ENCODE measurements around the gene KCNT2.

KCNT2 gene

DNA sequence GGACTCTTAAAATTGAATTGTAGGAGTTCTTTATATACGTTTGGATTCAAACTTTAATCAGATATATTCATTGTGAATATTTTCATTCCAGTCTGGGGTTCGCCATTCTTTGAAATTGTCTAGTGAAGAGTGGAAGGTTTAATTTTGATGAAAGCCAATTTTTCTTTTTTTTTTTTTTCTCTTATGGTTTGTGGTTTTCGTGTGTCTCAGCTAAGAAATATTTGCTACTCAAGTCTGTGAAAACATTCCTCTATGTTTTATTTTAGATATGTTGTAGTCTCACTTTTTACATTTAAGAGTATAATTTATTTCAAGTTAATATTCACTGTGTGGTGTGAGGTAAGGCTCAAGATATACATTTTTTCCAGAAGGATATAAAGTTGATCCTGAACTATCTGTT lies 220.5 kb downstream of the KCNT2 start:
- no peak for FAIRE-seq

GRCh38 chr1:196385109-196385508 lies 223.1 kb downstream of the KCNT2 start:
- no peak for FAIRE-seq

GRCh38 chr1:196382383-196382782 lies 225.9 kb downstream of the KCNT2 start:
- no peak for FAIRE-seq

DNA sequence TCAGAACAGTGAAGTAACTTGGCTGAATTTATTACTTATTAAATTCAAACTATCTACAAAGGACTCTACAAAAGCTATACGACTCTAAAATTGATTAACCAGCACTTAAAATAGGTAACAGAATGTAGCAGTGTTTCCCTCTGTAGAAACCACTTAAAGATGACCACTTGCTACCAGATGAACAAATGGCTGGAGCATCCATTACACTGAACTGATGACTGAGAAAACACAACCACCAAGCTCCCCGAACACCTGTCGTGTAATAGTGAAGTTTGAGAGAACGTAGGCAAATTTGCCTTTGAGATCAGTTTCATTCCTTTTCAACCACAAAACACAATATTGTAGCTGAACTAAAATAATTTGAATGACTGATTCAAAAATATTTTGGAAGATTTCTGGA lies 226.7 kb downstream of the KCNT2 start:
- no peak for FAIRE-seq

DNA sequence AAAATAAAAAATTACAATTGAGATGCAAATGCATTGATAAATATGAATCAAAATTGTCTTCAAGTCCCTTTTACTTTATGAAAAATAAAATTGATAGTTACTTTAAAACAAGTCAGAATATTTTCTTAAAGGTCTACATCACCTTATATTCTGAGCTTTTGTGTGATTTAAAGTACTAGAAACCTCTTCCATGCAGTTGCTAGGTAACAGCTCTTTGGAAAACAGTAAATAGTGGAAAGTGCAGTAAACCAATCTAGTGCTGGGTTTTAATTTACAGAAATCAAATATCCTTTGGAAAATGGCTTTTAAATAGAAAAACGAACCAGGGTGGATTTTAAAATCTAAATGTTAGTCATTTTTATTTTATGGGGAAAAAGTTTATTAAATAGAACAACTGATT lies 227.9 kb downstream of the KCNT2 start:
- FAIRE-seq: no peak

GRCh38 chr1:196377811-196378210 lies 230.4 kb downstream of the KCNT2 start:
- no peak for FAIRE-seq

DNA sequence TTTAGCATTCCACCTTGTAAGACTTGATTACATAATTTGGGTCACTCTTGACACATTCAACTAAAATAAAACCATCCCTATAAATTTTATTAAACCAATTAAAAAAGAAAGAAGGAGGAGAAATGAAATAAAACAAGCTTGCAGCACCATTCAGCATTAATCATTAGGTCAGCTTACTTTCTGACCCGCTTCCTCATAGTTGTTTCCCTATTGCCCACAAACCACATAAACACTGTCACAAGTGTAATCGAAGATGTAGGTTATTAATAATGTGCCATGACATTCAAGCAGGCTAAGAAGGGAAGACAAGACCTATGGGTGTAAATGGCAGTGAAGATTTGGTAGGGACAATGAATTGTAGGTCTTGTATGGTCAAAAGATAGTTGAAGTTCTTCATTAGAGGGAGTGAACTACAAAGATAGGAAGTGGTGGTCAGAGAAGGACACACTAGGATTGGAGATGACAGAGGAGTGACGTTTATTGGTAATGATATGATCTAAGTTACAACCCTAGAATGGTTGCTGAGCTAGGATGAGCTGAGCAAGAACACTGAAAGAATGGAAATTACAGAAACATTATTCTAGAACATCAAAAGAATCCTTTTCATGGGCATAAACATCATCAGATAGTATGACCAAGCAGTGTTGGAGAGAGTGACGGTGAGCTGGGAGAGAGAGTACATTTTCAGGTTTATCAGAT lies 231.5 kb downstream of the KCNT2 start:
- FAIRE-seq: no peak

GRCh38 chr1:196373798-196374197 lies 234.4 kb downstream of the KCNT2 start:
- FAIRE-seq: no peak

DNA sequence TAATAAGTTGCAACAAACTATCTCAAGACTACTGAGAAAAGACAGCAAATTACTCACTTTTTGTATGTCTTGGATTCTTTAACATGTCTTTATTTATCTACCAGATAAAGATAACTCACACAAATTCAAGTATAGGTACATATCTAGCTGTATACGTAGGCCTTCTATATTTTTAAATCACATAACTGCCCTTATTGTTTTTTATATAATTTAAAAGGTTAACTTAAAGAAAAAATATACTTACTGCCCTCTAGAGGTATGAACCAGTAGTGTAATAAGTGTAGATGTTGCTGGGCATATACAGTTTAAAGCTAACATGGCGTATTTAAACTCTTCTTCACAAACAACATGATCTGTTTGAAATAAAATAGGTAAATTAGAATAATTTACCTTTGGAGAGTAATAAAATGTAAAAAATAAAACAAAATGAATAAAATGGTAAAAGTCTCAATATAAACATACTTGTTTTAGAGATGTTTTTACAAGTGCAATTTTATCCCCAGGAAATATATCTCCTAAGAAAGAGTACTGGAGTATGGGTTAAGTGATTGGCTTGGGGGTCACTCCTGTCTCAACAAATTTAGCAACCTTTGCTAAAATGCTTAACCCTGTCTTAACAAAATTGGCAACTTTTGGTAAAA lies 235.2 kb downstream of the KCNT2 start:
- peak; percentile 96 for FAIRE-seq

DNA sequence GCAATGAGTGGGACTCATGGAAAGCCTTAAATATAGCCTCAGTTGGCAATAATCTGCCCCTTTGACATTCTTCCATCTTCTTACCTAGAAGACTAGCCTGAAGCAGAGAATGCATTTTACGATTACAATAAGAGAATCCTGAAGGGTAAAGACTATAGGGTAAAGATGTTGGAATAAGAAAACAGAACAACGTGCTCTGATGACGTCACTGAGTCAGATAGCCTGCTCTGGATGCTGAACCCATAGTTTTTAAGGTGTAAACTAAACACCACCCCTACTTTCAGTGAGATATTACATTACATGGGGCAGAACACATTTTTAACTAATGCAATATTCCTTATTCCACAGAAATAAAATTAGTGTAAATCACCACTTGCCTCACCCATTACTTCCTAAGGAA lies 240.4 kb downstream of the KCNT2 start:
- FAIRE-seq: no peak

GRCh38 chr1:196366817-196367495 lies 241.3 kb downstream of the KCNT2 start:
- no peak for FAIRE-seq

GRCh38 chr1:196361112-196361714 lies 247.0 kb downstream of the KCNT2 start:
- FAIRE-seq: no peak

DNA sequence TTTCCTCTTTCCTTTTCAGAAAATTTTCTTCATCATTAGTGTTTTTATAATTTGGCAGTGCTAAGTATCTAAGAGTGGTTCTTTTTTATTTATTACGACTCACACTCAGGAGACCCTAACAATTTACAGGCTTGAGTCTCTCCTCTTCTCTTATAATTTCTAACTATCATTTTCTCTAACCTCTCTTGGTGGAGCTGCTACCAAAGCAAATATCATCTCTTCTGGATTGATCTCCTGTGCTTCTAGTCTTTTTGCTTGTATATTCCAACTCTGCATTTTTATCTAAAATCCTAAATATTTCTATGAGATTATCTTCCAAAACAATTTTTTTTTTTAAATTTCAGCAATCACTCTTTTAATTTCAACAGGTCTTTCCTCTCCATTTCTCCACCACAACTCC lies 250.3 kb downstream of the KCNT2 start:
- no peak for FAIRE-seq

DNA sequence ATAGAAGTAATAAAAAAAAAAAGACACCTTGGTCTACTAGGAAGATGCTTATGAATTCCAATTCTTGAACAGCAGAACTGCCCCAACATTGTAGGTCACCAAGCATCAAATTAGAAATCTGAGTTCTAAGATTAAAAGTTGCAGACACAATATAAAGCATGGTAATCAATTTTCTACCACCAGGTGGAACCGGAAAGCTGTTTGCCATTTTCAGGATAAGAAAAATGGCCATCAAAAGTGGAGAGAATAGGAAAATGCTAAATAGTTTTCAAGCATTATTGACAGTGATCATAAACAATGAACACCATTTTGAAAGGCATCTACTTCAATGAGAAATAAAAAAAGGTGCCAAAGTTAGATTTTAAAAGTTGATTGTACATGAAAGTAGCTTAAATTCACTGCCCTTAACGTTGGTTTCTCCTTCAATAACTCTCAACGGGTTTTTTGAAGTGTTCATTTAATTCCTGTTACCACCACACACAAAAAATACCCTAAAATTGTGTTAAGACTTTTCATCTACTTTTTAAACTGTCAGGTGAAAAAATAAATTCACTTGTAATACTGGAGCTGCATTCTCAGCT lies 252.9 kb downstream of the KCNT2 start:
- no peak for FAIRE-seq

GRCh38 chr1:196344453-196344852 lies 263.8 kb downstream of the KCNT2 start:
- FAIRE-seq: no peak

- FAIRE-seq: no peak
These were observed 283.9 kb downstream of the KCNT2 start for GRCh38 chr1:196324345-196324744.

GRCh38 chr1:196323869-196324268 lies 284.4 kb downstream of the KCNT2 start:
- FAIRE-seq: no peak

GRCh38 chr1:196319301-196319700 lies 288.9 kb downstream of the KCNT2 start:
- FAIRE-seq: no peak

GRCh38 chr1:196317535-196318522 lies 290.4 kb downstream of the KCNT2 start:
- FAIRE-seq: peak; percentile 85

DNA sequence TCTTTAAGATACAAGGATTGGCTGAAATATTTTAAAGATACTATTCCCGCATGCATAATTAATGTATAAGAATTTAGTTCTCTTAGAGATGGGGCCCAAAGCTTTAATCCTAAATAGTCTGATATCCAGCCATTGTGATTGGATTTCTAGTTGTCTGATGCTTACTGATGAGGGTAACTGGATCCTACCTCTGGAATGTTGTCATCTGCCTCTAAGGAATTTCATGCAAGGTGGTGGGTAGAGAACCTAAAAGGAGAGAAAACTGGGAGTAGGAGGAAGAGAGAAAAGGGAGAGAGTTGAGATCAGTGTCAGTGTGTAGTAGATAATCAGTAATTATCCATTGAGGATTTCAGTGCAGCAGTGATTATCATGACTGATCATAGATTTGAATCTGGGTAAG lies 295.5 kb downstream of the KCNT2 start:
- no peak for FAIRE-seq

DNA sequence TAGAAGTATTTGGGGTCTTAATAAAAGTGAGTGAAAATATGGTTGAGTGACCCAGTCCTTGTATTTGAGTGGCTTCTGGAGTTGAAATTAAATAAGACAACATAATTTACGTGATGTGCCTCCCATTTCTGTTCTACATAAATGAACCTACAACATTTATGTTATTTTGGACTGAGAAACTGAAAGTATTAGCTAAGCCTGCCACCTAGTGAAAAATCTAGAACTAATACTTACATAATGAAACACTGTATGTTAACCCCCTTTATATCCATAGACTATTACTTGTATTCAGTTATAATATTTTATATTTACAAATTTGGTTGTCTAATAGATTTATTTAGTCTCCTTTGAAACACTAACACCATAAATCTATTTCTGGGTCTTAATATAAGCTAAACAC lies 298.9 kb downstream of the KCNT2 start:
- peak; percentile 97 for FAIRE-seq

DNA sequence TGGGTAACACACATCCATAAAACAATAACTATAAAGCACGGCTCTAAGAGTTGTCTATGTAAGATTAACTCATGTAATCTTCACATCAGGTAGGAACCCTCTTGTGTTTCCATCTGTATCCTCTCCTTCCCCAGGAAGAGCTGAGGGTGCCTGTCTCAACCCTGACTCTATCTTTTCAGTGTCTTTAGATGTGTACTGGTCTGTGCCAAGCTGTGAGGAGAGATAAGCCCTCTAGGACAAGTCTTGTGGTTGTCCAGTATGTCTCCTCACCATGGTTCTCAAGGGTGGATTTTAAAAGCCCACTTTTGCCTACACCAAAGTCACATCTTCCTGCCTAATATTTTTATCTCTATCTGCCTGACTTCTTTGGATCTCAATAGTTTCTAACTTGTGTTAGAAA lies 300.1 kb downstream of the KCNT2 start:
- no peak for FAIRE-seq

All from A204.1 (cell line).